AG09319 (cell line): ENCODE measurements around the gene NFKBIZ.
"Not testable (repeated sequence)": the region's sequence is repeated elsewhere in the genome, so short reads cannot be mapped to it uniquely, and the experiment has no call there.

Experiments
- DNase-seq: peaks from one replicate; pipeline ENCODE4 v3.0.0-alpha.2; 2010; ENCODE audit warnings: low read depth; ENCODE audit errors: extremely low read depth
- CTCF ChIP-seq: IDR thresholded peaks from 2 replicates; pipeline ENCODE4 v1.5.1; 2011; ENCODE audit warnings: low read depth, mild to moderate bottlenecking, inconsistent platforms, low read length, moderate library complexity

The NFKBIZ gene

GRCh38 chr3:101879623-101880284 is 30.4 kb downstream of the NFKBIZ start:
- DNase-seq: no peak
- no peak for TF ChIP-seq CTCF

DNA sequence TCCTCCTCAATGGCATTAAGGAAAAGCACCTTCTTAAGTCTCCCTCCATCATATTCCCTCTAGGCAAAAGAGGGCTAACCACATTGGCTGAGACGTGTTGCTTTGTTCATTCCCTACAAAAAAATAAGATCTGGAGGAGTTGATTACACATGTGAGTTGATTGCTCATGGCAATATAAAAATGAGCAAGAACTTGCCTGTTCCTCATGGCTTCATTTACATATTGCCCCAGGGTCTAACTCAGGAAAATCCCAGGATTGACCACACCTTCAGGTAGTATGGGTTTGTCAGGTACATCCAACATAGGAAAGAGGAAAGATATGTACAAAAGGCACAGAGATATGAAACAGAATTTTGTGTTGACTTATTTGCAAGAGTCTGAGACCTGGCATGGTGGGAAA is 35.5 kb downstream of the NFKBIZ start:
- TF ChIP-seq CTCF: no peak
- DNase-seq: no peak

DNA sequence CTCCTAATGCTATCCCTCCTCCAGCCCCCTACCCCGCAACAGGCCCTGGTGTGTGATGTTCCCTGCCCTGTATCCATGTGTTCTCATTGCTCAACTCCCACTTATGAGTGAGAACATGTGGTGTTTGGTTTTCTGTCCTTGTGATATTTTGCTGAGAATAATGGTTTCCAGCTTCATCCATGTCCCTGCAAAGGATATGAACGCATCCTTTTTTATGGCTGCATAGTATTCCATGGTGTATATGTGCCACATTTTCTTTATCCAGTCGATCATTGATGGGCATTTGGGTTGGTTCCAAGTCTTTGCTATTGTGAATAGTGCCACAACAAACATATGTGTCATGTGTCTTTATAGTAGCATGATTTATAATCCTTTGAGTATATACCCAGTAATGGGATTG is 36.3 kb downstream of the NFKBIZ start:
- DNase-seq: not testable (repeated sequence)

DNA sequence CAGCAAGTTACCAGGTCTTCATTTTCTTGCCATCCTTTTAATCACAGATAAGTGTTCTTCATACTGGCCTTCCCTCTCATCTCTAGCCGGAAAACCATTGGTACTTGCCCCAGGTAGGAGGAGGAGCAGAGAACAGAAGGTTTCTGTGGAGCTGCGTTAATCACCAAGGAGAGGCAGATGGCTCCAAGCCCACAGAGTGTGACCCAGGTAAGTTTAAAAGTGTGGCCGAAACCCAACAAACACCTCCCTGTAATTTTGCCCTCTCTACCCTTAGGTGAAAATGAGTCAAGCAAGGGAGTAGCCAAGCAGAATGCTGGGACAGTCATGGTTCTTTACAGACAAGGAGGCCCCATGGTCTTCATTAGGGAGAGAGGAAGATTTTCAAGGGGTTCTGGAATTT is 37.3 kb downstream of the NFKBIZ start:
- no peak for DNase-seq
- no peak for TF ChIP-seq CTCF

- DNase-seq: no peak
- no peak for TF ChIP-seq CTCF
These were observed 39.3 kb downstream of the NFKBIZ start for GRCh38 chr3:101888653-101889052.

GRCh38 chr3:101890716-101891115 is 41.4 kb downstream of the NFKBIZ start:
- TF ChIP-seq CTCF: no peak
- DNase-seq: no peak

GRCh38 chr3:101892648-101893047 is 43.3 kb downstream of the NFKBIZ start:
- no peak for TF ChIP-seq CTCF
- DNase-seq: no peak

DNA sequence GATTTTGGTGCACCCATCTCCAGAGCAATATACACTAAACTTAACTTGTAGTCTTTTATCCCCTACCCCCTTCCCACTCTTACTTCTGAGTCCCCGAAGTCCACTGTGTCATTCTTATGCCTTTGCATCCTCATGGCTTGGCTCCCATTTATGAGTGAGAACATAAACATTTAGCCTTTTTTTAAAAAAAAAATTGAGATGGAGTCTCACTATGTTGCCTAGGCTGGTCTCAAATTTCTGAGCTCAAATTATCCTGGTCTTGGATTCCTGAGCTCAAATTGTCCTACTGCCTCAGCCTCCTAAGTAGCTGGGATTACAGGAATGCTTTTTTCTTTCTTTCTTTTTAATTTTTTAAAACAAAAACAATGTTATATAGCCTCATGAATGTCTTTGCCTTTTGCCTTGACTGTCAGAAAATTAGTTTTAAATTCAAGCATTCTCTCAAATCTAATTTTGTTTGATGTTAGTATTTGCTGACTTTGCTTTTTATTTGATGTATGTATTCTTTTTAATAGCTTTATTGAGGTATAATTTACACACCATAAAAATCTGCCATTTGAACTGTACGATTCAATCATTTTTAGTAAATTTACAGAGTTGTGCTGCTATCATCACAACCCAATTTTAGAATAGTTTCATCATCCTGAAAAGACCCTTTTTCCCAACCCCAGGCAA is 46.9 kb downstream of the NFKBIZ start:
- DNase-seq: no peak
- TF ChIP-seq CTCF: no peak
